HG03354 (cell line): ENCODE data around the gene CADM2.
"Not testable (repeated sequence)": the region's sequence is repeated elsewhere in the genome, so short reads cannot be mapped to it uniquely, and the experiment has no call there.

Source experiments
- ATAC-seq: cut with Tn5 transposase; IDR thresholded peaks from one replicate; pipeline ENCODE4 v1.9.1; 2021; ENCODE audit warnings: mild to moderate bottlenecking; ENCODE audit not compliant: unreplicated experiment, poor library complexity, severe bottlenecking

Gene CADM2

GRCh38 chr3:85394424-85394823 lies 435.6 kb downstream of the CADM2 start:
- no peak for ATAC-seq

DNA sequence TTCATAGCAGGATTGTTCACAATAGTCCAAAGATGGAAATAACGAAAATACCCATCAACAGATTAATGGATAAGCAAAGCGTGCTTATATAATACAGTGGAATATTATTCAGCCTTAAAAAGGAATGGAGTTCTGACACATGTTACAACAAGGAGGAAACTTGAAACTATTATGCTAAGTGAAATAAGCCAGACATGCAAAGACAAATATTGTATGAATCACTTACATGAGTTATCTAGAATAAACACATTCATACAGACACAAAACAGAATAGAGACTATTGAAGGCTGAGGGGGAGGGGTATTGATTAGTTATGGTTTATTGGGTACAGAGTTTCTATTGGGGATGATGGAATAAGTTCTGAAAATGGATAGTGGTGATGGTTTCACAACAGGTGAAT lies 438.6 kb downstream of the CADM2 start:
- ATAC-seq = no peak

DNA sequence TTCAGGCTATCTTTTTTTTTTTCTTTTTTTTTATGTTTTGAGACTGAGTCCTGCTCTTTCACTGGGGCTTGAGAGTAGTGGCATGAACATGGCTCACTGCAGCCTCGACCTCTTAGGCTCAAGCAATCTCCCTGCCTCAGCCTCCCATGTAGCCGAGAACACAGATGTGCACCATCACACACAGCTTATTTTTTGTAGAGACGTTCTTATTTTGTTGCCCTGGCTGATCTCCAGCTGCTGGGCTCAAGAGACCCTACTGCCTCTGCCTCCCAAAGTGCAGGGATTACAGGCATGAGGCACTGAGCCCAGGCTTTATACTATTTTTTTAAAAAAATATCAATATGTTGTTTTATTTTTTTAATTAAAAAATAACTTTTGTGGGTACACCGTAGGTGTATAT lies 467.3 kb downstream of the CADM2 start:
- ATAC-seq = no peak

DNA sequence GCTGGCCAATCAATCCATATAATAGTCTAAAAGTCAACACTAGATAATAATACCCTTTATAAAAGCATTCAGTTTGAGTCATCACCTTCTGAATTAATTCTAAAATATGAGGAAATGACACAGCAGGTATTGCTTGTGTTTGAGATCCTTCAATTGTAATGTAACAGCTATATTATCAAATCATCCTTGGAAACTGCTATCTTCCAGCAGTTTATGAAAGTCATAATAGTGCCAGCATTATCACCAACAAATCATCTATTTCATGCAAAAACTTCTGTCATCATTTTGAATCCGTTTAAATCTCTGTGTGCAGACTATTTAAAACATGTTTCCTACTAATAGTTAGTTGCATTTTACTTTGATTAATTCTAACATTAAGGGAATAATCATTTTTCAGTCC lies 468.7 kb downstream of the CADM2 start:
- no peak for ATAC-seq

GRCh38 chr3:85432081-85432480 lies 473.3 kb downstream of the CADM2 start:
- ATAC-seq = no peak

GRCh38 chr3:85433319-85433718 lies 474.5 kb downstream of the CADM2 start:
- no peak for ATAC-seq

GRCh38 chr3:85455561-85456200 lies 496.9 kb downstream of the CADM2 start:
- no peak for ATAC-seq

DNA sequence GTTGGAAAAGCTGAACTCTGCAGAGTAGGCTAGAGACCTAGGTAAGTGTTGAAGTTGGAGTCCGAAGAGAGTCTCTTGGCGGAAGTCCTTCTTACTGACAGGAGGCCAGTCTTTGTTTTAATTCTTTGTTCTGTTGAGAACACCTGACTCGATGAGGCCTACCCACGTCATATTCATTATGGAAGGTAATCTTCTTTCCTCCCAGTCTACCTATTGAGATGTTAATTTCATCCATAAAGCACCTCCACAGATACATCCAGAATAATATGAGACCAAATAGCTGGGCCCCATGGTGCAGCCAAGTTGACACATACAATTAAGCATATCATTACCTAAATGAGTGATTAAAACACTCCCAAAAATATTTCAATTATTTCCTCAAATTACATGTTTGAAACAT lies 515.5 kb downstream of the CADM2 start:
- no peak for ATAC-seq

GRCh38 chr3:85475346-85475745 lies 516.6 kb downstream of the CADM2 start:
- no peak for ATAC-seq

DNA sequence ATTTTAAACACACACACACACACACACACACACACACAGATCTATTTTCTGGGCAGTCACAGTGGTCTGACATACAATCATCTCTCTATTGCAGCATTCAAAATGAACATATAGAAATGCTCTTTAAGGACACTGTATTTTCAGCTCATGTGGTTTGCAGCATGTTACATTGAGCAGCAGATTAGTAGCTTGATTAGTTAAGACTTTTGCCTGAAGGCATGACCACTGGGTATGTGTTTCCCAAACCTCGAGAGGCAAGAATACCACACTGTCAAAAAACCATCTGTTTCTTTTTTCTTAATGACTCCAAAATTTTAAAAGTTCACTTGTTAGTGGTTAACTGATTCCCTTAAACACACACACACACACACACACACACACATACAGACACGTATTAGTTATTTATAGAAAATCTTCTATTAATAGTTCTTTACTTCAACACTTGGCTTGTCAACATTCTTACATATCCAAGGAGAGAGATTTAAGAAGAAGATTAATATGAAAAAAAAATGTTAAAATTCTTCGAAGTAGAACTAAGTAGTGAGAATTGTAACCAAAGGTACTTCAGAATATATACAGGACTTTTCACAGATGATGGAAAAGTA lies 518.2 kb downstream of the CADM2 start:
- ATAC-seq = no peak

- ATAC-seq = no peak
These were observed 522.8 kb downstream of the CADM2 start for GRCh38 chr3:85481411-85482212.

GRCh38 chr3:85482213-85482490 lies 523.4 kb downstream of the CADM2 start:
- no peak for ATAC-seq

DNA sequence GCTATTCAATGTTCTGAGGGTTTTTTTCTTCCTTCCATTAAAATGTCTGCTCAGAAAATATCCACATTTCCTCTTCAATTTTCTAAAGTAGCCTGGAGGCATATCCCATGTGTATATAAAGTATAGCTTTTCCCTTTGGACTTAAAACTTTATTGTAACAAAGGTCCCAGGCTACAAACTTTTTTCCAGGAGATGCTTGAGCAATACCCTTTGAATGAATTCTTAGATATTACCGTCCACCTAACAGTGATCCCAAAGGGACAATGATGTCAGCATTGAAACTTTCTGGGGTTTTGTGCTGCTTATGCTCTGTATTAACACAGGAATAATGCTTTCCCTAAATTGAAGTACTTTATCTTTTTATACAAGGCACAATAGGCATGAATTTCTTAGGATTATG lies 525.2 kb downstream of the CADM2 start:
- no peak for ATAC-seq

DNA sequence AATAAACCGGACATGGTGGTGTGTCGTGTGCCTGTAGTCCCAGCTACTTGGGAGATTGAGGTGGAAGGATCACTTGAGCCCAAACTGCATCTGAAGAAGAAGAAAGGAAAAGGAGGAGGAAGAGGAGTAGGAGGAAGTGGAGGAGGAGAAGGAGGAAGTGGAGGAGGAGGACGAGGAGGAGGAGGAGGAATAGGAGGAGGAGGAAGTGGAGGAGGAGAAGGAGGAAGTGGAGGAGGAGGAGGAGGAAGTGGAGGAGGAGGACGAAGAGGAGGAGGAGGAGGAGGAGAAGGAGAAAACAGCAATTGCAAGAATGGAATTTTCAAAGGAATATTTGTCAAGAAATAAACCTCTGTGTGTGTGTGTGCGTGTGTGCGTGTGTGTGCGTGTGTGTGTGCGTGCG lies 528.6 kb downstream of the CADM2 start:
- ATAC-seq = no peak

GRCh38 chr3:85495602-85496001 lies 536.8 kb downstream of the CADM2 start:
- no peak for ATAC-seq

DNA sequence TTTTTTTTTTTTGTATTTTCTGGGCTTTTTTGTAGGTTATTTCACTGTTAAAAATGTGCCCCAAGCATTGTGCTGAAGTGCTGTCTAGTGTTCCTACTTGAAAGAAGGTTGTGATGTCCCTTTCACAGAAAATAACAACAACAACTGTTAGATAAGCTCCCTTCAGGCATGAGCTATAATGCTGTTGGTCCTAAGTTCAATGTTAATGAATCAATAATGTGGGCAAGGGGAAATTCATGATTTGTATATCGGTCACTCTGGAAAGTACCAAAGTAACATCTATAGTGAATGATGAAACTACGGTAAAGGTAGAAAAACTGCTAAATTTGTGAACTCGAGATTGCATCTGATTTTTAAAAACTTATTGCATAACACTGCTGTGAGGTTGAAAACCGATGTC lies 539.4 kb downstream of the CADM2 start:
- ATAC-seq = no peak

DNA sequence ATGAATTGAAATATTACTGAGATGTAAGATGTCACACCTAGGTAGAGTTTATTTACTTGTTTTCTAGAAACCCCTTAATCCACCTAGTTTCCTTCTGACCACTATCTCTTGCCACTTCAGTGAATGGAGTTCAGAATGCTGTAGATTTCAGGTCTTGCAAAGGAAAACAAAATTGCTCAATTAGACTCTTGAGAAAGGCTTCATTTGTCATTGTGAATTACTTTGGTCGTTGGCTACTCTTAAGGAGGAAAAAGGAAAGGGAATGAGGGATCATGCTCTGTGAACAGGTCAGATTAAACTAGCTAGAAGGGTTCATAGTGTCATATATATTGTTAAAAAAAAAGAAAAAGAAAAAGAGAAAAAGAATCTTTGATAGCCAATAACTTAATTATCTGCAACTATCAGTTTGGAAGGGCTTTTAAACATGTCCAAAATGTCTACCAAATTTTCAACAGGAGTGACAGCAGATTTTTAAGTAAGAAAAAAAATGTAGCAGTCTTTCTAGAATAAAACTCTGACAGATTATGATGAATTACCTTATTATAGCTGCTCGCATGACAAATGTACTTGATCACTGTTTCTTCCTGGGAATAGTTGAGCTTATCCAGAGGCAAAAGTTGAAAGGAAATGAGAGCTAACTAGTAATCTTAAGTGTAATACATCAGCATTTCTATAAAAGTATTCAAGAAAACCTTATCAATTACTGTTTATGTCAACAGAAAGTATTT lies 543.5 kb downstream of the CADM2 start:
- ATAC-seq = no peak

GRCh38 chr3:85504129-85504784 lies 545.5 kb downstream of the CADM2 start:
- not testable (repeated sequence) for ATAC-seq

DNA sequence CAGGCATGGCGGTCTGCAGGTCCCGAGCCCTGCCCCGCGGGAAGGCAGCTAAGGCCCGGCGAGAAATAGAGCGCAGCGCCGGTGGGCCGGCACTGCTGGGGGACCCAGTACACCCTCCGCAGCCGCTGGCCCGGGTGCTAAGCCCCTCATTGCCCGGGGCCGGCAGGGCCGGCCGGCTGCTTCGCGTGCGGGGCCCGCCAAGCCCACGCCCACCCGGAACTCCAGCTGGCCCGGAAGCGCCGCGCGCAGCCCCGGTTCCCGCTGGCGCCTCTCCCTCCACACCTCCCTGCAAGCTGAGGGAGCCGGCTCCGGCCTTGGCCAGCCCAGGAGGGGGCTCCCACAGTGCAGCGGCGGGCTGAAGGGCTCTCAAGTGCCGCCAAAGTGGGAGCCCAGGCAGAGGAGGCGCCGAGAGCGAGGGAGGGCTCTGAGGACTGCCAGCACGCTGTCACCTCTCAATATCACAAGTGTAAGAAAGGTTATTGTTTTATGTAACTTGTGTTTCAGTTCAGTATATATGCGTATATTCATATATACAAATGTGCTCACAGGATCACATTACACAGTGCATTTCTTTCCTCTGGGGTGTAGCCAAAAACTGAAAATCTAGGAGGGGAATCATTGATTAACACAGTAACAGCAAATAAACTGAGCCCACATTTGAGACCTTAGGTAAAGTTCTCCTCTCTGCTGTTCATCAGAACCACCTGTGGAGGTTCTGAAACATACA lies 546.2 kb downstream of the CADM2 start:
- ATAC-seq = not testable (repeated sequence)

GRCh38 chr3:85507052-85507451 lies 548.3 kb downstream of the CADM2 start:
- not testable (repeated sequence) for ATAC-seq
